Astrocyte (in vitro differentiated cells and primary cell): ENCODE data around the gene HSPBP1.

Experiments
- EZH2 ChIP-seq: IDR thresholded peaks from 2 replicates; pipeline ENCODE4 v1.6.1; 2012; ENCODE audit warnings: mild to moderate bottlenecking, low read length, inconsistent platforms; ENCODE audit not compliant: insufficient read depth
- TF ChIP-seq, protein P1 (sequence below): IDR thresholded peaks from 2 replicates; pipeline ENCODE4 v1.5.1; 2011; ENCODE audit warnings: low read depth, mild to moderate bottlenecking, inconsistent platforms, low read length, moderate library complexity; ENCODE audit not compliant: insufficient read depth

DNA sequence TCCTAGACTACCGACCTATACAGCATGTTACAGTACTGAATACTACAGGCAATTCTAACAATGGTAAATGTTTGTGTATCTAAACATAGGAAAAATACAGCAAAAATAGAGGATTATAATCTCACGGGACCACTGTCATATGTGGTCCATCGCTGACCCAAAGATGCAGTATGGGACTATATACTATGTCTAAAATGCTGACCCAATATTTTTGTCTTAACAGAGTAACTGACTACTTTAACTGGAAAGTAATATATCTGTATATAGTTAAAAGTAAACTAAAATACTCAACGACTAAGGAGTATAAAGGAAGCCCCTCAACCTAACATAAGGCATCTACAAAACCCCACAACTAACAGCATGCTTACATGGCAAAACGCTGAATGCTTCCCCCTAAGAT, 46.9 kb downstream of the HSPBP1 start:
- TF ChIP-seq, protein P1, sequence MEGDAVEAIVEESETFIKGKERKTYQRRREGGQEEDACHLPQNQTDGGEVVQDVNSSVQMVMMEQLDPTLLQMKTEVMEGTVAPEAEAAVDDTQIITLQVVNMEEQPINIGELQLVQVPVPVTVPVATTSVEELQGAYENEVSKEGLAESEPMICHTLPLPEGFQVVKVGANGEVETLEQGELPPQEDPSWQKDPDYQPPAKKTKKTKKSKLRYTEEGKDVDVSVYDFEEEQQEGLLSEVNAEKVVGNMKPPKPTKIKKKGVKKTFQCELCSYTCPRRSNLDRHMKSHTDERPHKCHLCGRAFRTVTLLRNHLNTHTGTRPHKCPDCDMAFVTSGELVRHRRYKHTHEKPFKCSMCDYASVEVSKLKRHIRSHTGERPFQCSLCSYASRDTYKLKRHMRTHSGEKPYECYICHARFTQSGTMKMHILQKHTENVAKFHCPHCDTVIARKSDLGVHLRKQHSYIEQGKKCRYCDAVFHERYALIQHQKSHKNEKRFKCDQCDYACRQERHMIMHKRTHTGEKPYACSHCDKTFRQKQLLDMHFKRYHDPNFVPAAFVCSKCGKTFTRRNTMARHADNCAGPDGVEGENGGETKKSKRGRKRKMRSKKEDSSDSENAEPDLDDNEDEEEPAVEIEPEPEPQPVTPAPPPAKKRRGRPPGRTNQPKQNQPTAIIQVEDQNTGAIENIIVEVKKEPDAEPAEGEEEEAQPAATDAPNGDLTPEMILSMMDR, result no peak
- no peak for TF ChIP-seq EZH2
